ENCODE results near the gene SYT17. TPM values are rescaled to one million over a fixed set of nuclear protein-coding genes. Genes with fewer than 3 reads are reported as not detected.

Gene SYT17
- total RNA-seq, 2 experiments from 2014 or later = 6.2 to 10.3 TPM

DNA sequence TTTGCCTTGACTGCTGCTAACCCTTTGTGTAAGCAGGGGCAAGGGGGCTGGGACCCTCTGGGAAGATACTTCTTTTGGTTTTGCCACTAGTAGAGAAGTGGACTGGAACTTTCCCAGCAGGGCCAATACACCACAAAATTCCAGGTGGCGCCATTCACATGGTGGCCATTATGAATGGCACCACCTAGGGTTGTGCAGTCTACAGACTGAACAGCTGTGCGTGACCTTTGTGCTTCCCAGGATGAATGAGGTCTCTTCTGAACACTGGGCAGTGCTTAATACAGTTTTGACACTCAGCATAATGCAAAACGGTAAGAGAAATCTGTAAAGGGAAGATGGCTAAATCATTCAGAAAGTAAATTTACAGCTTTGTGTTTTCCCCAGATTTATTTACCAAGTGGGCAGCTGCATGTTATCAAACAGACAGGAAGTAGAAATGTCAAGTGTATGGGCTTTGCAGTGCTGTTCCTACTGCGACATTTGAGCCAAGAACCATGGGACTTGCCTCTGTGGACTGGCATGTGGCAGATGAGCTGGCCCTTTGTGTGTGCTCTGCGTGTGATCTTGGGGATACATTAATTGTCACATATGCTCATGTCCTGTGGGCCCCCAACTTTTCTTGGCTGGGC lies 9.2 kb downstream of the SYT17 start:
- CTCF ChIA-PET (ENCODE audit: unreplicated experiment) = no interaction called here
- no peaks in the 10 kb centered on the region for H4K20me1 ChIP-seq (ENCODE audit: insufficient read depth, low read length)
- no peak overlapping the region for H3K4me3 ChIP-seq (ENCODE audit: low read depth, low read length, poor library complexity, severe bottlenecking)
- no peaks in the 10 kb centered on the region for H3K9me3 ChIP-seq (ENCODE audit: low read length)
- H3K4me2 ChIP-seq (ENCODE audit: low read length) = no peak overlapping the region
- no peak for TF ChIP-seq EZH2phosphoT487 (IDR thresholded peaks at IDR 0.05; ENCODE audit: borderline replicate concordance, low read depth, low read length)
- TF ChIP-seq, protein P1, sequence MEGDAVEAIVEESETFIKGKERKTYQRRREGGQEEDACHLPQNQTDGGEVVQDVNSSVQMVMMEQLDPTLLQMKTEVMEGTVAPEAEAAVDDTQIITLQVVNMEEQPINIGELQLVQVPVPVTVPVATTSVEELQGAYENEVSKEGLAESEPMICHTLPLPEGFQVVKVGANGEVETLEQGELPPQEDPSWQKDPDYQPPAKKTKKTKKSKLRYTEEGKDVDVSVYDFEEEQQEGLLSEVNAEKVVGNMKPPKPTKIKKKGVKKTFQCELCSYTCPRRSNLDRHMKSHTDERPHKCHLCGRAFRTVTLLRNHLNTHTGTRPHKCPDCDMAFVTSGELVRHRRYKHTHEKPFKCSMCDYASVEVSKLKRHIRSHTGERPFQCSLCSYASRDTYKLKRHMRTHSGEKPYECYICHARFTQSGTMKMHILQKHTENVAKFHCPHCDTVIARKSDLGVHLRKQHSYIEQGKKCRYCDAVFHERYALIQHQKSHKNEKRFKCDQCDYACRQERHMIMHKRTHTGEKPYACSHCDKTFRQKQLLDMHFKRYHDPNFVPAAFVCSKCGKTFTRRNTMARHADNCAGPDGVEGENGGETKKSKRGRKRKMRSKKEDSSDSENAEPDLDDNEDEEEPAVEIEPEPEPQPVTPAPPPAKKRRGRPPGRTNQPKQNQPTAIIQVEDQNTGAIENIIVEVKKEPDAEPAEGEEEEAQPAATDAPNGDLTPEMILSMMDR (conservative IDR thresholded peaks at IDR 0.05; ENCODE audit: low read length) = peak; percentile 48
- POLR2A ChIA-PET = no interaction called here
- H3K79me2 ChIP-seq (ENCODE audit: insufficient read depth, low read depth, low read length) = no peaks in the 10 kb centered on the region
- intact Hi-C loops (cut with micrococcal nuclease; ENCODE audit: unreplicated experiment) = no loop called here
- H3K4me1 ChIP-seq (ENCODE audit: insufficient read depth, low read length, poor library complexity, severe bottlenecking) = no peaks in the 10 kb centered on the region
- BruUV-seq (replicated peaks) = no TSS peak
- DNase-seq (ENCODE audit: low spot score) = no peak
- no peaks in the 10 kb centered on the region for H3K36me3 ChIP-seq (ENCODE audit: insufficient read depth, low read length)
- no peaks in the 10 kb centered on the region for H3K9me2 ChIP-seq (ENCODE audit: insufficient read depth, low read length)
- no peak overlapping the region for H3K27ac ChIP-seq (ENCODE audit: low read depth, low read length, poor library complexity, severe bottlenecking)
- no peak overlapping the region for H2AFZ ChIP-seq (ENCODE audit: low read length)

DNA sequence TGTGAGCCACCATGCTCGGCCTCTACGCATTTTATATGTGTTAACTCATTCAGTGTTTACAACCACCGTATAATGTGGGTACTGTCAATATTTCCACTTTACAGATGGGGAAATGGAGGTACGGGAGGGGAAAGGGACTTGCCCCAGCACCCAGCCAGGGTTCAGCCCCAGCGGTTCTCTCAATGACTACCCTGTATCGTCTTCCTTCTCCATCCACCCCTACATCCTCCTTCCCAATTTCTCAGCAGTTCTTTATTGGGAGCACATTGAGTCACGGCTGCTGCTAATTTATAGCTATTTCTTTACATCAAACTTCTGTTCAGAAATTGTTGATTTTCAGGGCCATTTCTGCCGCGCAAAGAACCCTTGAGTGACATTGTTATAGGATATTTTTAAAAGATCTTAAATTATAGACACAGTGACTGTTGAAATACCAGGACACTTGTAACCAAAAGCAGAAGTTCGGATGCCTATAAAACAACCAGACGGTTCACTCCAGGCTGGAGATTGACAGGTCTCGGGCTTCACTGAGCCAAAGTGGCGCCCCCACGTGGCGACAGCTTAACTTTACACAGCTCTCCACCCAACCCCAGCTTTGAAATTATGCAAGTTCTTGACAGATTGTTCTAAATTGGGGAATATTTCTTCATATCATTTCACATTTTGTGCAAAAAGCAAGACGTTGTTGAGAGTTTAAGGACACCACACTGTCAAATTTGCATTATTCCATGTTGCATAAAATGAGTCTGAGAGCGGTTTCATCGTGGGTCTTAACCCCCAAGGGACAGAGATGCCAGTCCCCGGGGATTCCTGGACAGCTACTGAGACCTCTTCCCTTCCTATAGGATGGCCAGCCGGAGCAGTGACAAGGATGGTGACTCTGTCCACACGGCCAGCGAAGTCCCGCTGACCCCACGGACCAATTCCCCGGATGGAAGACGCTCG lies 11.8 kb downstream of the SYT17 start:
- TF ChIP-seq, protein P1 (conservative IDR thresholded peaks at IDR 0.05; ENCODE audit: low read length) = peak; percentile 91
- TF ChIP-seq EZH2phosphoT487 (IDR thresholded peaks at IDR 0.05; ENCODE audit: borderline replicate concordance, low read depth, low read length) = no peak
- H3K4me3 ChIP-seq (ENCODE audit: low read depth, low read length, poor library complexity, severe bottlenecking) = no peak overlapping the region
- H2AFZ ChIP-seq (ENCODE audit: low read length) = no peak overlapping the region
- no peaks in the 10 kb centered on the region for H3K9me3 ChIP-seq (ENCODE audit: low read length)
- H3K79me2 ChIP-seq (ENCODE audit: insufficient read depth, low read depth, low read length) = no peaks in the 10 kb centered on the region
- ChIA-PET CTCF (ENCODE audit: unreplicated experiment) (no interaction called here), POLR2A (interaction anchor here (1.0 kb wide), 1 partner anchor 238 kb away, joined by 4 read pairs; the partner anchor contains the start of gene TMC5)
- H3K9me2 ChIP-seq (ENCODE audit: insufficient read depth, low read length) = no peaks in the 10 kb centered on the region
- intact Hi-C loops (cut with micrococcal nuclease; ENCODE audit: unreplicated experiment) = loop anchor here (2.0 kb wide), 1 partner anchor 93 kb away; no protein-coding TSS in a partner anchor
- no peaks in the 10 kb centered on the region for H4K20me1 ChIP-seq (ENCODE audit: insufficient read depth, low read length)
- BruUV-seq (replicated peaks) = no TSS peak
- no peak overlapping the region for H3K4me2 ChIP-seq (ENCODE audit: low read length)
- H3K4me1 ChIP-seq (ENCODE audit: insufficient read depth, low read length, poor library complexity, severe bottlenecking) = no peaks in the 10 kb centered on the region
- DNase-seq (ENCODE audit: low spot score) = peak; percentile 63
- no peaks in the 10 kb centered on the region for H3K36me3 ChIP-seq (ENCODE audit: insufficient read depth, low read length)
- no peak overlapping the region for H3K27ac ChIP-seq (ENCODE audit: low read depth, low read length, poor library complexity, severe bottlenecking)
